HL-60 (cell line): Measurements from ENCODE around the gene GPR4.
A peak's percentile ranks its signal among the peaks of the same experiment; 100 is the strongest.

Experiments used
- DNase-seq, 2 experiments: peaks; one replicate each; pipeline ENCODE4 v3.0.0-alpha.2; 2010 to 2020; ENCODE audit warnings: low read depth in 1 of 2, low spot score in 1 of 2
- H3K27ac ChIP-seq: fragments of 250-450 bp; sonication (Bioruptor Pico); replicated peaks from 2 replicates; pipeline ENCODE4 v1.5.1; 2020; ENCODE audit warnings: mild to moderate bottlenecking, moderate library complexity
- H3K27me3 ChIP-seq: fragments of 250-450 bp; sonication (Bioruptor Pico); 2 replicates; pipeline ENCODE4 v1.5.1; 2021; ENCODE audit warnings: mild to moderate bottlenecking, moderate library complexity; ENCODE audit not compliant: insufficient read depth, poor library complexity, severe bottlenecking
- H3K4me3 ChIP-seq: replicated peaks from 2 replicates; pipeline ENCODE4 v1.5.1; 2011; ENCODE audit warnings: mild to moderate bottlenecking, control low read depth, low read length; ENCODE audit not compliant: insufficient read depth
- GABPA ChIP-seq: IDR thresholded peaks from 2 replicates; pipeline ENCODE4 v1.6.1; 2012; ENCODE audit warnings: low read depth
- POLR2AphosphoS5 ChIP-seq: IDR thresholded peaks from 2 replicates; pipeline ENCODE4 v1.6.1; 2012; ENCODE audit warnings: low read depth
- SPI1 ChIP-seq: IDR thresholded peaks from 2 replicates; pipeline ENCODE4 v1.6.1; 2012; ENCODE audit warnings: low read depth, mild to moderate bottlenecking, borderline replicate concordance
- TF ChIP-seq, protein P1 (sequence below): IDR thresholded peaks from one replicate; pipeline ENCODE4 v1.5.1; 2011; ENCODE audit warnings: low read length, control low read depth, inconsistent platforms; ENCODE audit not compliant: insufficient read depth
- TF ChIP-seq, protein P2 (sequence below): IDR thresholded peaks from 2 replicates; pipeline ENCODE4 v1.6.1; 2012; ENCODE audit warnings: low read depth; ENCODE audit not compliant: insufficient replicate concordance

GPR4 gene

GRCh38 chr19:45569619-45570421 is 32.2 kb downstream of the GPR4 start:
- H3K27ac ChIP-seq = no peak overlapping the region
- H3K27me3 ChIP-seq = no peaks in the 10 kb centered on the region
- no peak for TF ChIP-seq GABPA
- no peak for TF ChIP-seq POLR2AphosphoS5
- TF ChIP-seq SPI1 = no peak
- TF ChIP-seq, protein P1, sequence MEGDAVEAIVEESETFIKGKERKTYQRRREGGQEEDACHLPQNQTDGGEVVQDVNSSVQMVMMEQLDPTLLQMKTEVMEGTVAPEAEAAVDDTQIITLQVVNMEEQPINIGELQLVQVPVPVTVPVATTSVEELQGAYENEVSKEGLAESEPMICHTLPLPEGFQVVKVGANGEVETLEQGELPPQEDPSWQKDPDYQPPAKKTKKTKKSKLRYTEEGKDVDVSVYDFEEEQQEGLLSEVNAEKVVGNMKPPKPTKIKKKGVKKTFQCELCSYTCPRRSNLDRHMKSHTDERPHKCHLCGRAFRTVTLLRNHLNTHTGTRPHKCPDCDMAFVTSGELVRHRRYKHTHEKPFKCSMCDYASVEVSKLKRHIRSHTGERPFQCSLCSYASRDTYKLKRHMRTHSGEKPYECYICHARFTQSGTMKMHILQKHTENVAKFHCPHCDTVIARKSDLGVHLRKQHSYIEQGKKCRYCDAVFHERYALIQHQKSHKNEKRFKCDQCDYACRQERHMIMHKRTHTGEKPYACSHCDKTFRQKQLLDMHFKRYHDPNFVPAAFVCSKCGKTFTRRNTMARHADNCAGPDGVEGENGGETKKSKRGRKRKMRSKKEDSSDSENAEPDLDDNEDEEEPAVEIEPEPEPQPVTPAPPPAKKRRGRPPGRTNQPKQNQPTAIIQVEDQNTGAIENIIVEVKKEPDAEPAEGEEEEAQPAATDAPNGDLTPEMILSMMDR = peak; percentile 72
- TF ChIP-seq, protein P2, sequence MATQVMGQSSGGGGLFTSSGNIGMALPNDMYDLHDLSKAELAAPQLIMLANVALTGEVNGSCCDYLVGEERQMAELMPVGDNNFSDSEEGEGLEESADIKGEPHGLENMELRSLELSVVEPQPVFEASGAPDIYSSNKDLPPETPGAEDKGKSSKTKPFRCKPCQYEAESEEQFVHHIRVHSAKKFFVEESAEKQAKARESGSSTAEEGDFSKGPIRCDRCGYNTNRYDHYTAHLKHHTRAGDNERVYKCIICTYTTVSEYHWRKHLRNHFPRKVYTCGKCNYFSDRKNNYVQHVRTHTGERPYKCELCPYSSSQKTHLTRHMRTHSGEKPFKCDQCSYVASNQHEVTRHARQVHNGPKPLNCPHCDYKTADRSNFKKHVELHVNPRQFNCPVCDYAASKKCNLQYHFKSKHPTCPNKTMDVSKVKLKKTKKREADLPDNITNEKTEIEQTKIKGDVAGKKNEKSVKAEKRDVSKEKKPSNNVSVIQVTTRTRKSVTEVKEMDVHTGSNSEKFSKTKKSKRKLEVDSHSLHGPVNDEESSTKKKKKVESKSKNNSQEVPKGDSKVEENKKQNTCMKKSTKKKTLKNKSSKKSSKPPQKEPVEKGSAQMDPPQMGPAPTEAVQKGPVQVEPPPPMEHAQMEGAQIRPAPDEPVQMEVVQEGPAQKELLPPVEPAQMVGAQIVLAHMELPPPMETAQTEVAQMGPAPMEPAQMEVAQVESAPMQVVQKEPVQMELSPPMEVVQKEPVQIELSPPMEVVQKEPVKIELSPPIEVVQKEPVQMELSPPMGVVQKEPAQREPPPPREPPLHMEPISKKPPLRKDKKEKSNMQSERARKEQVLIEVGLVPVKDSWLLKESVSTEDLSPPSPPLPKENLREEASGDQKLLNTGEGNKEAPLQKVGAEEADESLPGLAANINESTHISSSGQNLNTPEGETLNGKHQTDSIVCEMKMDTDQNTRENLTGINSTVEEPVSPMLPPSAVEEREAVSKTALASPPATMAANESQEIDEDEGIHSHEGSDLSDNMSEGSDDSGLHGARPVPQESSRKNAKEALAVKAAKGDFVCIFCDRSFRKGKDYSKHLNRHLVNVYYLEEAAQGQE = no peak
- peak in 1 of 2 experiments; percentile 52 for DNase-seq
- no peak overlapping the region for H3K4me3 ChIP-seq

DNA sequence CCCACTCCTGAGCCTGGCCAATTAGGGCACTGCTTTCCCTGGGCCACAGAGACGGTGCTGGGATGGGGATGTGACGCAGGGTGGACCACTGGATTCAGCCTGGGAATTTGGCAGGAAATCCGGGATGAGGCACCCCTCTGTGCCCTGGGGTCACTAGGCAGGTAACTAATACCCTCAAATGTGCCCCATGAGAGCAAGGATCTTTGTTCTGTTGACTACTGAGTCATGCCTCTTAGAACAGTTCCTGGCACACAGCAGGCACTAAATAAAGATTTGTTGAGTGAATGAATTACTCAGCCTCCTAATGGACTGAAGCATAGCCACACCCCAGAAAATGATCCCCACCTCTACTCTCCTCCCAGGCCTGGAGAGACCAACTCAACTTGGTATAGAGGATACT is 33.3 kb downstream of the GPR4 start:
- no peak for TF ChIP-seq GABPA
- TF ChIP-seq POLR2AphosphoS5 = no peak
- TF ChIP-seq, protein P2 = no peak
- TF ChIP-seq, protein P1 = no peak
- TF ChIP-seq SPI1 = no peak
- no peak overlapping the region for H3K27ac ChIP-seq
- H3K27me3 ChIP-seq = no peaks in the 10 kb centered on the region
- DNase-seq = no peak
- H3K4me3 ChIP-seq = no peak overlapping the region

DNA sequence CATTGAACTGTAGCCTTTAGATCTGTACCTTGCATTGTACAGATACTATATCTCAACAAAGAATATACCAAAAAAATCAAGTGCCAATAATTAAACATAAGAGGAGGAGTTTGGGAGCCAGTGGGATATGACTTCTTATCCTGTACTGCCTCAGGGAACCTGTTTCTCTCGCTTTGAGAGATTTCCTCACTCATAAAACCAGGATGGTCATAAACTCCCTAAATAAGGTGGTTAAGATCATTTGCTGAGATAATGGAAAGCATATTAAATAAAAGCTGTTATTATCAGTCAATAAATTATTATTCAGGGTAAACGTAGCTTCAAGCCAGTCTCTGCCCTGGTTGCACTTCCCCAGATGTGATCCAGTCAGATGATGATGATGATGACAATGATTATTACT is 34.4 kb downstream of the GPR4 start:
- Histone ChIP-seq H3K27me3 (no peaks in the 10 kb centered on the region), H3K27ac (no peak overlapping the region), H3K4me3 (no peak overlapping the region)
- TF ChIP-seq SPI1 (no peak), GABPA (no peak), POLR2AphosphoS5 (no peak)
- TF ChIP-seq, protein P2 = no peak
- DNase-seq = no peak
